Naive thymus-derived CD8-positive, alpha-beta T cell (primary cell): Measurements from ENCODE around the gene REV3L. TPM values are rescaled to one million over a fixed set of nuclear protein-coding genes. Genes with fewer than 3 reads are reported as not detected.
"Not testable (repeated sequence)": the region's sequence is repeated elsewhere in the genome, so short reads cannot be mapped to it uniquely, and the experiment has no call there.

ENCODE experiments used
- ATAC-seq, 2 donors: fragments of 150-1000 bp; cut with Tn5 transposase in 1 of 2; sonication (Bioruptor Pico), chemical (Tn5 transposase) in 1 of 2; 1 replicate in 1 of 2; 2 replicates in 1 of 2; pipeline ENCODE4 v1.10.0; 2021; ENCODE audit warnings: mild to moderate bottlenecking in 2 of 2, moderate library complexity in 2 of 2
- POLR2A ChIA-PET: fragments of 350-600 bp; sonication (Branson Sonifier 250); formaldehyde crosslinking; loops from one replicate; lab custom pipeline; 2021; ENCODE audit warnings: antibody characterized with exemption; lab: Charles Lee
- DNase-seq, 10 donors: peaks; one replicate each; pipeline versions ENCODE4 v3.0.0 to v3.0.0-alpha.2; 2020 to 2022
- H3K27ac Mint-ChIP-seq, 10 donors: one replicate each; pipeline ENCODE4 v1.8.0; 2020 to 2022; ENCODE audit warnings: mild to moderate bottlenecking in 10 of 10, mixed read lengths in 10 of 10, moderate library complexity in 4 of 10, inconsistent platforms in 1 of 10
- H3K27me3 Mint-ChIP-seq, 5 donors: one replicate each; pipeline ENCODE4 v1.8.0; 2021 to 2022; ENCODE audit warnings: mixed read lengths in 5 of 5
- H3K36me3 Mint-ChIP-seq, 3 donors: one replicate each; pipeline ENCODE4 v1.8.0; 2020 to 2022; ENCODE audit warnings: mixed read lengths in 3 of 3, mild to moderate bottlenecking in 2 of 3, inconsistent platforms in 1 of 3
- H3K4me1 Mint-ChIP-seq, 4 donors: one replicate each; pipeline ENCODE4 v1.8.0; 2021 to 2022; ENCODE audit warnings: mixed read lengths in 4 of 4
- H3K4me3 Mint-ChIP-seq, 10 donors: one replicate each; pipeline ENCODE4 v1.8.0; 2020 to 2022; ENCODE audit warnings: mild to moderate bottlenecking in 10 of 10, mixed read lengths in 10 of 10, moderate library complexity in 6 of 10, inconsistent platforms in 1 of 10
- H3K9me3 Mint-ChIP-seq, 9 donors: one replicate each; pipeline ENCODE4 v1.8.0; 2020 to 2022; ENCODE audit warnings: mixed read lengths in 9 of 9, mild to moderate bottlenecking in 3 of 9, inconsistent platforms in 1 of 9, moderate library complexity in 1 of 9
- polyA plus RNA-seq, 3 donors: library from polyadenylated mRNA; unstranded; fragments of 300-500 nt; fragmentation: Illumina TruSeq; gene quantifications; one replicate each; pipeline ENCODE4 v1.2.3, GENCODE V29; 2021
- total RNA-seq, 8 experiments: library from RNA in 2 of 8; stranded (reverse) in 2 of 8; gene quantifications; one replicate each; pipeline ENCODE4 v1.2.3 and lab custom pipeline; 2021 to 2026

Gene REV3L
- total and polyA plus RNA-seq, 5 experiments from 2014 or later: 3.2 to 36.5 (median 12.1) TPM

DNA sequence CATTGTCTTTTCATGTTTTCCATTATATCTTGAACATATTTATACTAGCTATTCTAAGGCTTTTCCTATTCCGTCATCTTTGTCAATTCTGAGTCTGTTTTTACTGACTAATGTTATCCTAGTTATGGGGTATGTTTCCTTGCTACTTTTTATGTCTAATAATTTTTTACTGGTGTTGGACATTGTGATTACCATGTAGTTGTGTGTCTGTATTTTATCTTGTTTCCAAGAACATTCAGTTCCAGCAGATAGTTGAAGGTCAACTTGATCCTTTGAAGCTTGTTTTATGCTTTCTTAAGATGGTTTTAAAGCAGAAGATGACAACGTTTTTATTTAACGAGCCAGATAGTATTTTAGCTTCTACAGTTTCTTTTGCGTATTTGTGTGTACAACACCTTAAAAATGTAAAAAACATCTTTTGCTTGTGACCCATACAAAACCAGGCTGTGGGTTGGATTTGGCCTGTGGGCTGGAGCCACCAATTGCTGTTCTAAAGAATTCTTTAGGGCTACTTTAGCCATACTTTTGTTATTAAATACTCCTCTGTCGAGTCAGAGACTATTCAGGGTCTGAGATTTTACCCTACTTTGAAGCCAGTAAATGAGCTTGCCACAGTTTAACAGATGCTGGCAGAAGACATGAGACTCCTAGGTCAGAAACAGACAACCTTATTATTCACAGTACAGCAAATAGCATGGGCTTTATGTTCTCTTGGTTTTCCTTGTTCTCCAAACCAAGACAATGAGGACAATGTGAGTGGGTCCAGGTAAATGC lies 38.7 kb upstream of the REV3L start:
- H3K4me3 Mint-ChIP-seq: no peak overlapping the region
- peaks cover 0 to 3% (median 0%) of the 10 kb centered on the region in 9 donors for H3K9me3 Mint-ChIP-seq
- no peaks in the 10 kb centered on the region for H3K36me3 Mint-ChIP-seq
- peaks cover 7 to 24% (median 20%) of the 10 kb centered on the region in 4 donors for H3K4me1 Mint-ChIP-seq
- DNase-seq (no peak), ATAC-seq (no peak)
- no peaks in the 10 kb centered on the region for H3K27me3 Mint-ChIP-seq
- H3K27ac Mint-ChIP-seq: peak overlapping the region in 1 of 10 donors; percentile 52
- POLR2A ChIA-PET: interaction anchor here (0.6 kb wide), 1 partner anchor 557 kb away, joined by 3 read pairs; no protein-coding TSS in a partner anchor

GRCh38 chr6:111520524-111520923 lies 37.5 kb upstream of the REV3L start:
- Mint-ChIP-seq H3K36me3 (no peaks in the 10 kb centered on the region), H3K4me3 (no peak overlapping the region), H3K27me3 (no peaks in the 10 kb centered on the region), H3K27ac (no peak overlapping the region), H3K4me1 (peaks cover 7 to 24% (median 20%) of the 10 kb centered on the region in 4 donors), H3K9me3 (peaks cover 0 to 3% (median 0%) of the 10 kb centered on the region in 9 donors)
- DNase-seq (no peak), ATAC-seq (no peak)
- POLR2A ChIA-PET: interaction anchor here (0.7 kb wide), 1 partner anchor 150 kb away, joined by 3 read pairs; no protein-coding TSS in a partner anchor

GRCh38 chr6:111517965-111518364 lies 34.9 kb upstream of the REV3L start:
- H3K4me1 Mint-ChIP-seq: peaks cover 5 to 16% (median 12%) of the 10 kb centered on the region in 4 donors
- POLR2A ChIA-PET: no interaction called here

DNA sequence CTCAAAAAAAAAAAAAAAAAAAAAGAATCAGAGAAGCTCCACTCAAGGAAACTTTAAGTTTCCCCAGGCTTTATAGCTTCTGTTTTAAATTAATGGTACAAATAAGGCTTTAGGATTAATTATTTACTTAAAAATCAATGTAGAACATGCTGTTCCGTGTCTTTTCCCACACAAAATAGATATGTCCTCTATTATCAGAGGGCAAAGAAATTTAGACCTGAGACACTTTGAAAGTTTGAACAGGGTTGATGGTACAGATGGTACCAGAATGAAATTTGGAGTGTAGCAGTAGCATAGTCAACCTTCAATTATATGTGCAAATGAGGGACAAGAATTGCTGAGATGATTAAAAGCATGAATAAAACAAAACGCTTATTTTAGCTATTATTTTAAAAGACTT lies 32.2 kb upstream of the REV3L start:
- H3K27ac Mint-ChIP-seq: no peak overlapping the region
- H3K9me3 Mint-ChIP-seq: no peaks in the 10 kb centered on the region
- ATAC-seq (no peak), DNase-seq (no peak)
- no peak overlapping the region for H3K4me3 Mint-ChIP-seq
- peaks cover 0 to 4% (median 0%) of the 10 kb centered on the region in 3 donors for H3K36me3 Mint-ChIP-seq
- peaks cover 0 to 2% (median 0%) of the 10 kb centered on the region in 4 donors for H3K4me1 Mint-ChIP-seq
- POLR2A ChIA-PET: interaction anchor here (1.0 kb wide), 1 partner anchor 32 kb away, joined by 5 read pairs; the partner anchor contains the start of gene REV3L
- no peaks in the 10 kb centered on the region for H3K27me3 Mint-ChIP-seq

More at GRCh38 chr6:111517965-111518364, 34.9 kb upstream of the REV3L start:
- ATAC-seq (no peak), DNase-seq (no peak)
- H3K36me3 Mint-ChIP-seq: no peaks in the 10 kb centered on the region
- no peaks in the 10 kb centered on the region for H3K27me3 Mint-ChIP-seq
- no peak overlapping the region for H3K4me3 Mint-ChIP-seq
- H3K9me3 Mint-ChIP-seq: peaks cover 0 to 3% (median 0%) of the 10 kb centered on the region in 9 donors
- peak overlapping the region in 5 of 10 donors; percentile 6 to 79 (median 27) for H3K27ac Mint-ChIP-seq

DNA sequence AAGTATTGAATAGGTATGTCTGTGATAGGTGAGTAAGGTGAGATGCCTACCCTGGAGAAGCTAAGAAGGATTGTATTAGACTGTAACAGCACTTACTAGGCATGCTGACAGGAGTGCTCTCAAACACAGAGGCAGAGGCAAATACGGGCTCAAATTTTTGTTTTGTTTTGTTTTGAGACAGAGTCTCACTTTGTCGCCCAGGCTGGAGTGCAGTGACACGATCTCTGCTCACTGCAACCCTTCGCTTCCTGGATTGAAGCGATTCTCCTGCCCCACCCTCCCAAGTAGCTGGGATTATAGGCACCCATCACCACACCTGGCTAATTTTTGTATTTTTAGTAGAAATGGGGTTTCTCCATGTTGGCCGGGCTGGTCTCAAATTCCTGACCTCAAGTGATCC lies 31.5 kb upstream of the REV3L start:
- POLR2A ChIA-PET: interaction anchor here (1.0 kb wide), 1 partner anchor 32 kb away, joined by 5 read pairs; the partner anchor contains the start of gene REV3L
- not testable (repeated sequence) for H3K27ac Mint-ChIP-seq, DNase-seq, H3K27me3 Mint-ChIP-seq, H3K36me3 Mint-ChIP-seq, H3K9me3 Mint-ChIP-seq, H3K4me3 Mint-ChIP-seq, H3K4me1 Mint-ChIP-seq, ATAC-seq

- H3K27me3 Mint-ChIP-seq, H3K27ac Mint-ChIP-seq, POLR2A ChIA-PET, H3K36me3 Mint-ChIP-seq, DNase-seq, ATAC-seq, H3K4me3 Mint-ChIP-seq: not testable (repeated sequence)
- Mint-ChIP-seq H3K4me1 (peaks cover 2 to 12% (median 9%) of the 10 kb centered on the region in 4 donors), H3K9me3 (peaks cover 0 to 12% (median 0%) of the 10 kb centered on the region in 9 donors)
These were observed 24.2 kb upstream of the REV3L start for GRCh38 chr6:111507219-111507618.

GRCh38 chr6:111505498-111505897 lies 22.5 kb upstream of the REV3L start:
- ATAC-seq, H3K4me3 Mint-ChIP-seq, H3K27ac Mint-ChIP-seq, H3K27me3 Mint-ChIP-seq, H3K36me3 Mint-ChIP-seq, DNase-seq: not testable (repeated sequence)
- POLR2A ChIA-PET: interaction anchor here (0.6 kb wide), 1 partner anchor 51 kb away, joined by 3 read pairs; no protein-coding TSS in a partner anchor
- Mint-ChIP-seq H3K9me3 (peaks cover 0 to 12% (median 0%) of the 10 kb centered on the region in 9 donors), H3K4me1 (peaks cover 5 to 14% (median 9%) of the 10 kb centered on the region in 4 donors)

- ATAC-seq (no peak), DNase-seq (no peak)
- H3K4me3 Mint-ChIP-seq: no peak overlapping the region
- POLR2A ChIA-PET: no interaction called here
- peaks cover 0 to 12% (median 0%) of the 10 kb centered on the region in 9 donors for H3K9me3 Mint-ChIP-seq
- peak overlapping the region in 1 of 10 donors; percentile 15 for H3K27ac Mint-ChIP-seq
- H3K36me3 Mint-ChIP-seq: peaks cover 6 to 9% (median 8%) of the 10 kb centered on the region in 3 donors
- H3K27me3 Mint-ChIP-seq: no peaks in the 10 kb centered on the region
- peaks cover 6 to 19% (median 13%) of the 10 kb centered on the region in 4 donors for H3K4me1 Mint-ChIP-seq
These were observed 20.6 kb upstream of the REV3L start for GRCh38 chr6:111503660-111504059.

- Mint-ChIP-seq H3K27me3 (no peaks in the 10 kb centered on the region), H3K4me1 (peaks cover 6 to 19% (median 15%) of the 10 kb centered on the region in 4 donors), H3K4me3 (no peak overlapping the region), H3K27ac (no peak overlapping the region), H3K9me3 (peaks cover 0 to 12% (median 0%) of the 10 kb centered on the region in 9 donors), H3K36me3 (peaks cover 6 to 10% (median 8%) of the 10 kb centered on the region in 3 donors)
- DNase-seq (no peak), ATAC-seq (no peak)
- POLR2A ChIA-PET: no interaction called here
These were observed 20.2 kb upstream of the REV3L start for GRCh38 chr6:111503194-111503593.

GRCh38 chr6:111502154-111502553 lies 19.1 kb upstream of the REV3L start:
- H3K4me1 Mint-ChIP-seq: peaks cover 6 to 19% (median 15%) of the 10 kb centered on the region in 4 donors
- no peak overlapping the region for H3K27ac Mint-ChIP-seq
- H3K9me3 Mint-ChIP-seq: peaks cover 0 to 12% (median 0%) of the 10 kb centered on the region in 9 donors
- no peak for DNase-seq
- peaks cover 6 to 12% (median 7%) of the 10 kb centered on the region in 3 donors for H3K36me3 Mint-ChIP-seq
- no peaks in the 10 kb centered on the region for H3K27me3 Mint-ChIP-seq
- no peak overlapping the region for H3K4me3 Mint-ChIP-seq
- ATAC-seq: no peak
- POLR2A ChIA-PET: no interaction called here

DNA sequence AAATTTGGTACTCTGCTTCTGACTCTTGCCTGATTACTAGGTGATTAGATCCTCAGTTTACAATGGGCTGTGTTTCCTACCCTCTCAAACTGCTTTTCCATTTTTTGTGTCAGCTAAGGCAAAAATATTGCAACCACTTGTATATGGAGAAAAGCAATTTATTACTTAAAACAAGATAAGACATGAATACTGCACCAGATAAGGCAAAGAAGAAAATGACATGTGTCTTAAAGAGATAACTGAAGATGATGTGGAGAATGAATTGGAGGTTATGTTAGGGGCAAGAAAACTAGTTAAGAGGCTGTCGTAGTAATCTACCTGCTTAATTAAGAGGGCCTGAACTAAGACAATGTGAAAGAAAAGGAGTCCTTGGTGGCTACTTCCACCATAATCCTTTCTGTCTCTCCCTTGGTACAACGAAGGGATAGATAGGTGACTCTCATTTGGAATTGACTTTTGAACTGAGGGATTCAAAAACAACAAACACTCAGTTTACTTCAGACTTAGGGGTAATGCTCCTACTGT lies 16.3 kb upstream of the REV3L start:
- Mint-ChIP-seq H3K9me3 (no peaks in the 10 kb centered on the region), H3K4me1 (peaks cover 9 to 18% (median 12%) of the 10 kb centered on the region in 4 donors), H3K27me3 (no peaks in the 10 kb centered on the region), H3K36me3 (peaks cover 0 to 6% (median 3%) of the 10 kb centered on the region in 3 donors), H3K27ac (no peak overlapping the region), H3K4me3 (no peak overlapping the region)
- no peak for ATAC-seq
- POLR2A ChIA-PET: no interaction called here
- DNase-seq: no peak

GRCh38 chr6:111494951-111495635 lies 12.1 kb upstream of the REV3L start:
- Mint-ChIP-seq H3K4me3 (no peak overlapping the region), H3K9me3 (no peaks in the 10 kb centered on the region), H3K36me3 (peaks cover 0 to 9% (median 1%) of the 10 kb centered on the region in 3 donors), H3K27ac (no peak overlapping the region), H3K27me3 (no peaks in the 10 kb centered on the region), H3K4me1 (peaks cover 8 to 18% (median 9%) of the 10 kb centered on the region in 4 donors)
- POLR2A ChIA-PET: no interaction called here
- no peak for ATAC-seq
- no peak for DNase-seq
